Psoas muscle (tissue), 8 donors: ENCODE data around the gene WDR59. TPM values are rescaled to one million over a fixed set of nuclear protein-coding genes. Genes with fewer than 3 reads are reported as not detected.

Experiments used
- ATAC-seq, 4 donors: fragments of 200-7000 bp; cut with Tn5 transposase; one replicate each; pipeline ENCODE4 v1.9.1; 2020; ENCODE audit warnings: moderate library complexity in 3 of 4, mild to moderate bottlenecking in 2 of 4
- DNase-seq, 2 donors: peaks; one replicate each; pipeline ENCODE4 v3.0.0-alpha.2; 2020
- H3K27ac ChIP-seq: fragments of 200-600 bp; one replicate; pipeline ENCODE4 v1.8.0; 2022
- H3K27me3 ChIP-seq, 3 donors: fragments of 200-600 bp in 1 of 3; one replicate each; pipeline versions ENCODE4 v1.6.1 to v1.8.0; 2013 to 2022; ENCODE audit warnings: low read length in 2 of 3, mild to moderate bottlenecking in 2 of 3, moderate library complexity in 1 of 3; ENCODE audit not compliant: insufficient read depth in 3 of 3
- H3K36me3 ChIP-seq, 2 donors: fragments of 200-600 bp in 1 of 2; one replicate each; pipeline versions ENCODE4 v1.6.1 to v1.8.0; 2013 to 2022; ENCODE audit warnings: low read depth in 1 of 2, mild to moderate bottlenecking in 1 of 2, moderate library complexity in 1 of 2; ENCODE audit not compliant: insufficient read depth in 1 of 2
- H3K4me1 ChIP-seq: fragments of 200-600 bp; one replicate; pipeline ENCODE4 v1.8.0; 2022
- H3K4me3 ChIP-seq: fragments of 200-600 bp; one replicate; pipeline ENCODE4 v1.8.0; 2022; ENCODE audit warnings: mild to moderate bottlenecking
- H3K9me3 ChIP-seq: fragments of 200-600 bp; one replicate; pipeline ENCODE4 v1.8.0; 2022
- CTCF ChIP-seq: fragments of 200-600 bp; IDR thresholded peaks from one replicate; pipeline ENCODE4 v1.8.0; 2022; ENCODE audit warnings: antibody characterized with exemption
- WGBS, 3 donors: extraction: QIAGEN DNeasy Blood & Tissue Kit; methylation state at CpG; one replicate each; pipeline versions ENCODE4 v1.1.6 to v1.1.7; 2013; 5-methylcytosine and 5-hydroxymethylcytosine counted together
- intact Hi-C, 2 donors: fragments of 100-400 bp; cut with DNase I; formaldehyde crosslinking; loops; one replicate each; pipeline versions ENCODE4 v1.11.0 to v1.14.2; 2022
- polyA plus RNA-seq, 3 donors: library from polyadenylated mRNA; stranded (reverse); fragments of 200-250 nt; gene quantifications; one replicate each; pipeline ENCODE4 v1.2.3, GENCODE V29; 2013
- total RNA-seq, 4 donors: library from RNA; stranded (reverse); fragmentation: NEBNext Ultra II Directional in 2 of 4; extraction: Animal tissue kit (Norgen Biotek cat#: 25700) in 2 of 4; gene quantifications; one replicate each; pipeline versions ENCODE4 v1.2.1 to v1.2.4, GENCODE V29; 2021 to 2023
- donor health status: healthy with polysubstance abuse.
- donor health status: DM: no; HTN: no; CAD: no; lungs with moderate emphysema.
- donor health status: Bipolar disorder and iron deficiency.
- donor health status: healthy.
- donor health status: DM: yes; HTN: yes; CAD: no.
- donor health status: DM: no; HTN: no; CAD: no.
- donor health status: DM: no; HTN: no; CAD: no.
- donor health status: DM: yes; HTN: yes; CAD: no.

WDR59 gene
- total and polyA plus RNA-seq, 7 donors, result 12.0 to 48.2 (median 30.6) TPM

- WGBS, 3 donors, result 53 to 68% (median 64%) methylated on average over 3 of the region's 3 CpGs
- no peak overlapping the region for H3K27ac ChIP-seq
- no peaks in the 10 kb centered on the region for H3K36me3 ChIP-seq
Observed at GRCh38 chr16:75024182-75024581, 39.3 kb upstream of the WDR59 start.

GRCh38 chr16:75023009-75023408, 38.1 kb upstream of the WDR59 start:
- ATAC-seq, result no peak
- H3K4me1 ChIP-seq, result peaks cover 33% of the 10 kb centered on the region
- 78 to 93% (median 79%) methylated on average over 2 of the region's 2 CpGs for WGBS, 3 donors

More at GRCh38 chr16:75024182-75024581, 39.3 kb upstream of the WDR59 start:
- no peak for ATAC-seq
- Histone ChIP-seq H3K4me3 (no peak overlapping the region), H3K9me3 (peaks cover 16% of the 10 kb centered on the region), H3K4me1 (peaks cover 30% of the 10 kb centered on the region), H3K27me3 (no peaks in the 10 kb centered on the region)
- TF ChIP-seq CTCF, result no peak
- DNase-seq, result no peak
- intact Hi-C loops, result no loop called here

GRCh38 chr16:75022567-75022966, 37.6 kb upstream of the WDR59 start:
- Histone ChIP-seq H3K27me3 (no peaks in the 10 kb centered on the region), H3K9me3 (peaks cover 16% of the 10 kb centered on the region), H3K4me1 (peaks cover 38% of the 10 kb centered on the region), H3K27ac (no peak overlapping the region), H3K4me3 (no peak overlapping the region), H3K36me3 (no peaks in the 10 kb centered on the region)
- intact Hi-C loops, result no loop called here
- no peak for DNase-seq
- WGBS, 3 donors, result 69 to 85% (median 73%) methylated on average over 4 of the region's 4 CpGs
- no peak for TF ChIP-seq CTCF
- no peak for ATAC-seq

More at GRCh38 chr16:75023009-75023408, 38.1 kb upstream of the WDR59 start:
- TF ChIP-seq CTCF, result no peak
- H3K4me3 ChIP-seq, result no peak overlapping the region
- intact Hi-C loops, result no loop called here
- H3K36me3 ChIP-seq, result no peaks in the 10 kb centered on the region
- no peak for DNase-seq
- H3K9me3 ChIP-seq, result peaks cover 16% of the 10 kb centered on the region
- no peaks in the 10 kb centered on the region for H3K27me3 ChIP-seq
- H3K27ac ChIP-seq, result no peak overlapping the region

GRCh38 chr16:75021410-75021809, 36.5 kb upstream of the WDR59 start:
- DNase-seq, result no peak
- Histone ChIP-seq H3K4me1 (peaks cover 37% of the 10 kb centered on the region), H3K9me3 (peaks cover 16% of the 10 kb centered on the region), H3K27me3 (no peaks in the 10 kb centered on the region), H3K4me3 (no peak overlapping the region), H3K36me3 (no peaks in the 10 kb centered on the region), H3K27ac (no peak overlapping the region)
- intact Hi-C loops, result no loop called here
- TF ChIP-seq CTCF, result no peak
- 18 to 40% (median 34%) methylated on average over 1 of the region's 1 CpG for WGBS, 3 donors
- no peak for ATAC-seq

- intact Hi-C loops, result no loop called here
- Histone ChIP-seq H3K4me3 (no peak overlapping the region), H3K27me3 (no peaks in the 10 kb centered on the region), H3K4me1 (peaks cover 20% of the 10 kb centered on the region), H3K27ac (no peak overlapping the region), H3K9me3 (peaks cover 16% of the 10 kb centered on the region), H3K36me3 (no peaks in the 10 kb centered on the region)
- WGBS, 3 donors, result 98 to 100% (median 100%) methylated on average over 7 of the region's 7 CpGs
- DNase-seq, result no peak
- TF ChIP-seq CTCF, result no peak
- no peak for ATAC-seq
Observed at GRCh38 chr16:75019586-75019985, 34.7 kb upstream of the WDR59 start.
